Adipose tissue (tissue), 3 donors: Measurements from ENCODE around the gene SLC48A1. TPM values are rescaled to one million over a fixed set of nuclear protein-coding genes. Genes with fewer than 3 reads are reported as not detected.

Source experiments
- H3K27ac ChIP-seq: one replicate; pipeline ENCODE4 v1.5.1; 2013; ENCODE audit warnings: low read depth, low read length
- WGBS, 3 donors: extraction: QIAGEN DNeasy Blood & Tissue Kit; methylation state at CpG; one replicate each; pipeline ENCODE4 v1.1.7; 2013; 5-methylcytosine and 5-hydroxymethylcytosine counted together
- polyA plus RNA-seq, 3 donors: library from polyadenylated mRNA; stranded (reverse); fragments of 200-250 nt; gene quantifications; one replicate each; pipeline ENCODE4 v1.2.3, GENCODE V29; 2013
- donor health status: healthy with polysubstance abuse.
- donor health status: Bipolar disorder and iron deficiency.
- donor health status: healthy.

The SLC48A1 gene
- polyA plus RNA-seq, 3 donors, result 9.8 to 21.4 (median 17.0) TPM

- WGBS, 3 donors, result 63 to 70% (median 67%) methylated on average over 7 of the region's 7 CpGs
- no peak overlapping the region for H3K27ac ChIP-seq
Measured at GRCh38 chr12:47742253-47742825, 30.7 kb upstream of the SLC48A1 start.

DNA sequence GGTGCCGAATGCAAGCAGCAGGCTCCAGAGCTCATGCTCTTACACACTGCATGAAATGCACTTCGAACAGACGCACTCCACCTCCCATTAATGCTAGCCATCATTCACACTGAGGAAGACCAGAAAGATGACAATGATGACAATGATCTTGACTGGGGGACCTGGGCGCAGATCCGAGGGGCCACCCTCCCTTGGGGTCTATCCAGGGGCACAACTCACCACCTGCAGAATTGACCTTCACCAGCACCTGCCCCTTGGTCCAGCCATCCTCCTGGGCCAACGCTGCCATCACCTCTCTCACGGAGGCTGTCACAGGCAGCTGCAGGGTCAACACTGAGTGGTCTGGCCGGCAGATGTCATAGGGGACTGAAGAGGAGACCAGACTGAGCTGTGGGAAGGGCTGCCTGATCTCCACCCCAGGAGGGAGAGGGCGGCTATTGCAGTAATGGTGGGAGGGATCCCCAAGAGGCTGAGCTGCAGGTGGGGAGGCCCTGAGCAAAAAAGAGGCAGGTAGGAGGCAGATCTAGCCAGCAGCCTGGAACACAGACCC is 29.7 kb upstream of the SLC48A1 start:
- WGBS, 3 donors, result 67 to 88% (median 87%) methylated on average over 9 of the region's 9 CpGs

GRCh38 chr12:47744005-47744651 is 28.9 kb upstream of the SLC48A1 start:
- WGBS, 3 donors, result 32 to 59% (median 56%) methylated on average over 10 of the region's 10 CpGs
- no peak overlapping the region for H3K27ac ChIP-seq

More for the DNA sequence above, 29.7 kb upstream of the SLC48A1 start:
- H3K27ac ChIP-seq, result no peak overlapping the region

DNA sequence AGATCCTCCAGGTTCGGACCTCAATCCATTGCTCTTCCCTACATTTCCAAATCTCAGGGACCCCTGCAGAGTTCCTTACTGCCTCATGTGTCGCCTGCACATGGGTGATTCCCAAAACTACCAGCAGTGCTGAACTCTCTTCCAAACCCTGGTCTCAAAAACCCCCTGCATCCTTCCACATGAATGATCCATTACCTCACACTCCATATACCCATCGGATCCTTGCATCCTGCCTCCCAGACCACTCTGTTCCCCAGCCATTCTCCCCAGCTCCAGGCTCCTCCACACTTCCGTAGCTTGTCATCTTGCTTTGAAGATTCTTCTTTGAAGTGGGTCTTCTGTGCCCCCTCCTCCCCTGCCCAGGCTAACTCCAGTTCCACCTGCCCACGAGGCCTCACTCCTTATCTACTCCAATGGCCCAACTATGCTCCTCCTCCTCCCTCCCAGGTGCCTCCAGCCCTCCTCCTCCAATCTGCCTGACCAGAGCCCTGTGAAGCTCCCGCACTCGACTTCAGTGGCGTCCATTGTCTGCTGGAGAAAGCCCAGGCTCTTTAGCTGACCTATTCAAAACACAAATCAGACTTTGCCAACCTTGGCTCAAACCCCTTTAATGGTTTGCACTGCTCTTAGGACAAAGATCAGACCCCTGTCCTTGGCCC is 28.1 kb upstream of the SLC48A1 start:
- WGBS, 3 donors, result 76 to 85% (median 82%) methylated on average over 8 of the region's 8 CpGs
- no peak overlapping the region for H3K27ac ChIP-seq

GRCh38 chr12:47745485-47746041 is 27.5 kb upstream of the SLC48A1 start:
- H3K27ac ChIP-seq, result no peak overlapping the region
- 81 to 87% (median 82%) methylated on average over 16 of the region's 16 CpGs for WGBS, 3 donors

- WGBS, 3 donors, result 85 to 97% (median 88%) methylated on average over 5 of the region's 5 CpGs
- H3K27ac ChIP-seq, result no peak overlapping the region
Measured at GRCh38 chr12:47746073-47746472, 27.0 kb upstream of the SLC48A1 start.

GRCh38 chr12:47746523-47746922 is 26.5 kb upstream of the SLC48A1 start:
- no peak overlapping the region for H3K27ac ChIP-seq
- WGBS, 3 donors, result 84 to 92% (median 88%) methylated on average over 7 of the region's 7 CpGs

GRCh38 chr12:47747126-47747525 is 25.9 kb upstream of the SLC48A1 start:
- no peak overlapping the region for H3K27ac ChIP-seq
- WGBS, 3 donors, result 78 to 85% (median 81%) methylated on average over 4 of the region's 4 CpGs

- H3K27ac ChIP-seq, result no peak overlapping the region
- WGBS, 3 donors, result 91 to 95% (median 93%) methylated on average over 12 to 14 of the region's 14 CpGs
Measured at GRCh38 chr12:47747596-47748506, 25.2 kb upstream of the SLC48A1 start.

DNA sequence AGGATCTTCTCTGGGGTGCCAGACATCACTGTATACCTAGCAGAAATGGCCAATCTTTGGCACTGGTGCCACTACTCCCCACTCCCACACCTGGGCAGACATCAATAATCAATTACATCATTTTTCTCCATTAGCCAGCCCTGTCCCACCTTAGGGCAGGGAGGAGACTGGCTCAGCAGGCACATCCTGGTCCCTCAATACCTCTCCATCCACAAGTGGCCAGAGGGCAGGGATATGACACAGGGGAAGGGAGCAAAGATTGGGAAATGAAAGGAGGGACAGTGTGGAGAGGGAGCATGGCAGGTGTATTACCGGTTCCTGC is 24.6 kb upstream of the SLC48A1 start:
- H3K27ac ChIP-seq, result no peak overlapping the region
- WGBS, 3 donors, result 82 to 100% (median 93%) methylated on average over 1 of the region's 1 CpG

DNA sequence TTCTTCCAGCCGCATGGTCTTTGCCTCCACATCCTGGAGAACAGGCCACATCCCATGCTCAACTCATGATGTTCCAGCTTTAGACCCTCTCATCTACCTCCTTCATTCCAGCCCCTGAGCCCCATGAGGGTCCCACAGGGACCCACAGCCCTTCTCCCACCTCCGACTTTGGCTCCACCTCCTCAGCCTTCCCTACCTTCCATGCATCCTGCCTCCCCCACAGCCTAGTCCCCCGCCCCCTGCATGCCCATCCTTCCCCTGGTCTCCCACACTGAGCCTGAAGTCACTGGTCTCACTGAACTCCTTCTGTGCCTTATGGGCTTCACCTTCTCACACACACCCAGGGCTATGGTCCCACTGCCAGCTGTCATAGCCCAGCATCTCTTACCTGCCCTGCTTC is 24.1 kb upstream of the SLC48A1 start:
- H3K27ac ChIP-seq, result no peak overlapping the region
- 89 to 95% (median 93%) methylated on average over 3 of the region's 3 CpGs for WGBS, 3 donors

GRCh38 chr12:47750229-47750798 is 22.7 kb upstream of the SLC48A1 start:
- WGBS, 3 donors, result 78 to 89% (median 81%) methylated on average over 10 of the region's 10 CpGs
- H3K27ac ChIP-seq, result no peak overlapping the region

GRCh38 chr12:47750916-47751470 is 22.0 kb upstream of the SLC48A1 start:
- 78 to 88% (median 86%) methylated on average over 19 of the region's 19 CpGs for WGBS, 3 donors

DNA sequence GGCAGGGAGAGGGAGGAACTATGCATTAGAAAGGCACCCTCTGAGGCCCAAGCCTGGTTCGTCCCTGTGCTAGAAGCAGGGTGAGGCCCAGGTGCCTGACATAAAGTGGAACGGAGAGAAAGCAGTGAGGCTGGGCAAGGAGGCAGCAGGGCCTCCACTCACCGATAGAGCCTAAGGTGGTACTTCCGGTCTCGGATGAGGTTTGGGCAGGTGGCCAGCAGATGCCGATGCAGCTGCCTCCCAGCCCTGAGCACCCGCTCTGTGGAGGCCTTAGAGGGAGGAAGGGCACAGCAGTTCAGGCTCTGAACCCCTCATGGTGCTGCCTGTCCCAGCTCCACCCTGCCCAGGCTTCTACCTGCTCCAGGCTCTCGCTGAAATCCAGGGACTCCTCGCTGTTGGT is 21.5 kb upstream of the SLC48A1 start:
- 83 to 85% (median 85%) methylated on average over 9 of the region's 9 CpGs for WGBS, 3 donors
- no peak overlapping the region for H3K27ac ChIP-seq

More at GRCh38 chr12:47750916-47751470, 22.0 kb upstream of the SLC48A1 start:
- H3K27ac ChIP-seq, result no peak overlapping the region

- no peak overlapping the region for H3K27ac ChIP-seq
- 78 to 90% (median 87%) methylated on average over 4 of the region's 4 CpGs for WGBS, 3 donors
Measured at GRCh38 chr12:47752121-47752520, 20.9 kb upstream of the SLC48A1 start.

DNA sequence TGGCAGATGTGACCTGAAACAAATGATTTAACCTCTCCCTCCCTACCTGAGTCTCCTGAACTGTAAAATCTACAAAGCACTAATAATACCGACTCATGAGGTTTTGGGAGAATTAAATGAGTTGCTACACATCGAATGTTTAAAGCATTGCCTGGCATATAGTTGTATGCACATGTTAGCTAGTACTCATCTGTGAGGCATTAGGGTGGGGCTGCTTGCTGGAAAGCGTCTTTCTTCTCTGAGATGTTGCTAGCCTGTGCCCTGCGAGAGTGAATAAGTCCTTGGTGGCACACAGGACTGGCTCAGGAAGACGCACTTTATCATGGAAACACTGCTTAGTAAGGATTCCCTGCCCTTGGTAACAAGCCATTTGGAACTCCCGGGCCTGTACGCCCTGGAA is 20.5 kb upstream of the SLC48A1 start:
- WGBS, 3 donors, result 64 to 85% (median 72%) methylated on average over 7 of the region's 7 CpGs
- no peak overlapping the region for H3K27ac ChIP-seq

DNA sequence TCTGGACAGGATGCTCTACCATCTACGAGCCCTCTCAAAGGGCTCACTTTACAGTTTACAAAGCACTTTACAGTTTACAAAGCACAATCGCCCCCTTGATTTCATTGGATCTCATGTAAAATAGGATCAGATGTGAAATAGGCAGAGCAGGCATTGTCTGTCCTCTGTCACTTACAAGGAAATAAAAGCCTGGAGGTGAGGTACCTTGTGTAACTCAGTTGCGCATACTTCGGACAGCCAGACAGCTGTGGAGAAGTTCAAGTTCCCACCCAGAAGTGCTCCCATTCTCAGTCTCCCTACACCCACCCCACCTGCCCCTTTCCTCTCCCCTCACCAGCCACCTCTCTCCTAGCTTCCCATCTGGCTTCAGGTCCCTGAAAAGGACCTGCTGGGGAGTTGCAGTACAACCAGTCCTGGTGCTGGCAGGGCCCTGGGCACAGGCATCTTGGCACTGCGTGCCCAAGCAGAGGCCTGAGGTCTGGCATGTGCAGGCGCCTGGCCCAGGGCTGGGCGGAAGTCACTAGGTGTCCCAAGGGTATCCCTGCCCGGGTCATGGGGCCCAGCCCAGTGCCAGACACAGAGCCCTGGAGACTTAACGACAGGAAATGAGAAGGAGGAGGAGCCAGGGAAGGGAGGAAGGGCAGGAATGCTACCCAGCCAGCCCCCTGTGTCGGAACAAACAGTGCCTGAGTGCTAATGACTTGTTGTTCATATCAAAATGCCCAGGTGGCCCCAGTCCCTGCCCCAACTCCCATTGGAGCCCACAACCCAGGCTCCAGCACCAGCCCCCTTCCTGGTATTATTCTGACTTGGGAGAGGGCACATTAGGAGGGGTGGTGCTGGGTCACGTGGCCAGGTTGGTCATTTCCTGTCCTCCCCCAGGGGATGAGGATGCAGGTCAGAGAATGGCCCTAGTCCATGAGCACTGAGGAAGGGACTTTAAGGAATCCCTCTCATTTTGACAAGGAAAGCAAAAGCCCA is 19.7 kb upstream of the SLC48A1 start:
- H3K27ac ChIP-seq, result no peak overlapping the region
- 43 to 65% (median 48%) methylated on average over 11 of the region's 11 CpGs for WGBS, 3 donors
